ENCODE measurements around the gene KLHL26.

DNA sequence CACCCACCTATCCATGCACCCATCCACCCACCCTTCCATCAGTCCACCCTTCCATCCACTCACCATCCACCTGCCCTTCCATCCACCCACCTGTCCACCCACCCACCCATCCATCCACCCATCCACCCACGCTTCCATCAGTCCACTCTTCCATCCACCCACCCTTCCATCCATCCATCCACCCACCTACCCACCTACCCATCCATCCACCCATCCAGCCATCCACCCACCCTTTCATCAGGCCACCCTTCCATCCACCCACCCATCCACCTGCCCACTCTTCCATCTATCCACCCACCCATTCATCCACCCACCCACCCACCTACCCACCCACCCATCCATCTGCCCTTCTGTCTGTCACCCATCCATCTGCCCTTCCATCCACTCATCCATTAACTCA lies 17.0 kb downstream of the KLHL26 start:
- TF ChIP-seq, protein P1, sequence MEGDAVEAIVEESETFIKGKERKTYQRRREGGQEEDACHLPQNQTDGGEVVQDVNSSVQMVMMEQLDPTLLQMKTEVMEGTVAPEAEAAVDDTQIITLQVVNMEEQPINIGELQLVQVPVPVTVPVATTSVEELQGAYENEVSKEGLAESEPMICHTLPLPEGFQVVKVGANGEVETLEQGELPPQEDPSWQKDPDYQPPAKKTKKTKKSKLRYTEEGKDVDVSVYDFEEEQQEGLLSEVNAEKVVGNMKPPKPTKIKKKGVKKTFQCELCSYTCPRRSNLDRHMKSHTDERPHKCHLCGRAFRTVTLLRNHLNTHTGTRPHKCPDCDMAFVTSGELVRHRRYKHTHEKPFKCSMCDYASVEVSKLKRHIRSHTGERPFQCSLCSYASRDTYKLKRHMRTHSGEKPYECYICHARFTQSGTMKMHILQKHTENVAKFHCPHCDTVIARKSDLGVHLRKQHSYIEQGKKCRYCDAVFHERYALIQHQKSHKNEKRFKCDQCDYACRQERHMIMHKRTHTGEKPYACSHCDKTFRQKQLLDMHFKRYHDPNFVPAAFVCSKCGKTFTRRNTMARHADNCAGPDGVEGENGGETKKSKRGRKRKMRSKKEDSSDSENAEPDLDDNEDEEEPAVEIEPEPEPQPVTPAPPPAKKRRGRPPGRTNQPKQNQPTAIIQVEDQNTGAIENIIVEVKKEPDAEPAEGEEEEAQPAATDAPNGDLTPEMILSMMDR (IDR thresholded peaks at IDR 0.05; ENCODE audit: borderline replicate concordance, extremely low read depth, low read length, poor library complexity, severe bottlenecking) = no peak
- no peak for TF ChIP-seq EZH2 (IDR thresholded peaks at IDR 0.05; ENCODE audit: borderline replicate concordance, low read depth, low read length, severe bottlenecking)

All from DND-41 (cell line).